ENCODE measurements around the gene RGS9BP.

Gene RGS9BP

GRCh38 chr19:32674153-32674930, 1.3 kb upstream of the RGS9BP start:
- Histone ChIP-seq H3K27ac (replicated peaks) (peak overlapping the region; percentile 72), H3K27me3 (ENCODE audit: insufficient read depth, poor library complexity, severe bottlenecking) (peaks cover 11% of the 10 kb centered on the region), H3K4me3 (replicated peaks; ENCODE audit: insufficient read depth, low read length) (peak overlapping the region; percentile 97)
- DNase-seq (ENCODE audit: low read depth in 1 of 2, low spot score in 1 of 2), result peak in 1 of 2 experiments; percentile 11
- TF ChIP-seq REST (IDR thresholded peaks at IDR 0.05; ENCODE audit: insufficient replicate concordance, low read depth) (no peak), SPI1 (IDR thresholded peaks at IDR 0.05; ENCODE audit: borderline replicate concordance, low read depth) (no peak), GABPA (IDR thresholded peaks at IDR 0.05; ENCODE audit: low read depth) (no peak), POLR2AphosphoS5 (IDR thresholded peaks at IDR 0.05; ENCODE audit: low read depth) (no peak; the same call in 1 of the 2 replicates), CTCF (IDR thresholded peaks at IDR 0.05; ENCODE audit: insufficient read depth, low read length) (no peak)

- peak; percentile 81 for TF ChIP-seq POLR2AphosphoS5 (IDR thresholded peaks at IDR 0.05; ENCODE audit: low read depth)
- TF ChIP-seq CTCF (IDR thresholded peaks at IDR 0.05; ENCODE audit: insufficient read depth, low read length), result no peak
- TF ChIP-seq REST (IDR thresholded peaks at IDR 0.05; ENCODE audit: insufficient replicate concordance, low read depth), result no peak
- DNase-seq (ENCODE audit: low read depth in 1 of 2, low spot score in 1 of 2), result peak; percentile 96 to 97
- H3K4me3 ChIP-seq (replicated peaks; ENCODE audit: insufficient read depth, low read length), result peak within 1 kb of the TSS; percentile 97
- peak within 1 kb of the TSS; percentile 72 for H3K27ac ChIP-seq (replicated peaks)
- peaks cover 11% of the 10 kb centered on the region for H3K27me3 ChIP-seq (ENCODE audit: insufficient read depth, poor library complexity, severe bottlenecking)
Measured at GRCh38 chr19:32674931-32675719, 523 bp upstream of the RGS9BP start, which contains the start of gene ANKRD27. TSS of gene ANKRD27 (minus strand) at chr19:32675180. CDS start at chr19:32659015, 16,165 bp downstream.

- Histone ChIP-seq H3K4me3 (replicated peaks; ENCODE audit: insufficient read depth, low read length) (peak overlapping the region; percentile 97), H3K27ac (replicated peaks) (no peak overlapping the region), H3K27me3 (ENCODE audit: insufficient read depth, poor library complexity, severe bottlenecking) (peaks cover 11% of the 10 kb centered on the region)
- TF ChIP-seq CTCF (IDR thresholded peaks at IDR 0.05; ENCODE audit: insufficient read depth, low read length) (no peak), SPI1 (IDR thresholded peaks at IDR 0.05; ENCODE audit: borderline replicate concordance, low read depth) (no peak)
- DNase-seq (ENCODE audit: low read depth in 1 of 2, low spot score in 1 of 2), result no peak
Measured at GRCh38 chr19:32676186-32676894, 692 bp downstream of the RGS9BP start.
